Posterior cingulate gyrus (tissue), 11 donors: ENCODE measurements around the gene FANCE.

Experiments used
- DNase-seq, 10 donors: peaks; one replicate each; pipeline versions ENCODE4 v3.0.0 to v3.0.0-alpha.2; 2020 to 2021; ENCODE audit warnings: mixed read lengths in 3 of 10
- intact Hi-C: fragments of 100-400 bp; cut with DNase I; formaldehyde crosslinking; loops from one replicate; pipeline ENCODE4 v1.15.1; 2023

The FANCE gene, protein sequence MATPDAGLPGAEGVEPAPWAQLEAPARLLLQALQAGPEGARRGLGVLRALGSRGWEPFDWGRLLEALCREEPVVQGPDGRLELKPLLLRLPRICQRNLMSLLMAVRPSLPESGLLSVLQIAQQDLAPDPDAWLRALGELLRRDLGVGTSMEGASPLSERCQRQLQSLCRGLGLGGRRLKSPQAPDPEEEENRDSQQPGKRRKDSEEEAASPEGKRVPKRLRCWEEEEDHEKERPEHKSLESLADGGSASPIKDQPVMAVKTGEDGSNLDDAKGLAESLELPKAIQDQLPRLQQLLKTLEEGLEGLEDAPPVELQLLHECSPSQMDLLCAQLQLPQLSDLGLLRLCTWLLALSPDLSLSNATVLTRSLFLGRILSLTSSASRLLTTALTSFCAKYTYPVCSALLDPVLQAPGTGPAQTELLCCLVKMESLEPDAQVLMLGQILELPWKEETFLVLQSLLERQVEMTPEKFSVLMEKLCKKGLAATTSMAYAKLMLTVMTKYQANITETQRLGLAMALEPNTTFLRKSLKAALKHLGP

DNA sequence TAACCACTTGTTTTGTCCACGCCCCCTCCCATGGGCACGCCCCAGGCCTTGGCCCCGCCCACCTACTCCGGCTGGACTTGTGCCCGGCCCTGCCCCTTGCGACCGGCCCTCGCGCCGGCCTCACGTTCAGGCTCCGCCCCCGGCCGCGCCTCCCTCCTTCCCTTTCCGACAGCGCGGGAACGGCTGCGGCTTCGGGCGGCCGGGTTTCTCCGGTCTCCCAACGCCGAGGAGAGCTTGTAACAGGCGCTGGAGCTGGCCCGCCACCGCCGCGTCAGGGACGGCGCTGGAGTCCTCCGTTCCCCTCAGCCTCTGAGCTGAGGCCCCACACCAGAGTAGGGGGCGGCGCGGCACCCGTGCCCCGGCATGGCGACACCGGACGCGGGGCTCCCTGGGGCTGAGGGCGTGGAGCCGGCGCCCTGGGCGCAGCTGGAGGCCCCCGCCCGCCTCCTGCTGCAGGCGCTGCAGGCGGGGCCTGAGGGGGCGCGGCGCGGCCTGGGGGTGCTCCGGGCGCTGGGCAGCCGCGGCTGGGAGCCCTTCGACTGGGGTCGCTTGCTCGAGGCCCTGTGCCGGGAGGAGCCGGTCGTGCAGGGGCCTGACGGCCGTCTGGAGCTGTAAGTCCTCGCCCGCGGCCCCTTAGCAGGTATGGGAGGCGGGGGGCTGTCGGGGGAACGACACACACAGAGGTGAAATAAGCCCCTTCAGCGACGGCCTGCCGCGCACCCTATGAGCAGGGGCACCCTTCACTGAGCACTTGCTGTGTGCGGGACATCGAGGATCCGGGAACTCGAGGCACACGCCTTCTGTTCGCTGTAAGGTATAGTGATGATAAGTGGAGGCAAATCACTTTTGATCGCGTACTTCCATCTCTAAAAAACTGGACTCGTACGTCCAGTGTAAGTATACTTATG, at the start of gene FANCE:
Gene FANCE, plus strand, starts transcription at position 156 of the 908 bp plus-strand sequence. Its CDS starts 208 bp downstream, at position 364.
- peak; percentile 78 to 98 (median 92) for DNase-seq
- intact Hi-C loops, result loop anchor here (5.0 kb wide), 1 partner anchor 40 kb away; no protein-coding TSS in a partner anchor

DNA sequence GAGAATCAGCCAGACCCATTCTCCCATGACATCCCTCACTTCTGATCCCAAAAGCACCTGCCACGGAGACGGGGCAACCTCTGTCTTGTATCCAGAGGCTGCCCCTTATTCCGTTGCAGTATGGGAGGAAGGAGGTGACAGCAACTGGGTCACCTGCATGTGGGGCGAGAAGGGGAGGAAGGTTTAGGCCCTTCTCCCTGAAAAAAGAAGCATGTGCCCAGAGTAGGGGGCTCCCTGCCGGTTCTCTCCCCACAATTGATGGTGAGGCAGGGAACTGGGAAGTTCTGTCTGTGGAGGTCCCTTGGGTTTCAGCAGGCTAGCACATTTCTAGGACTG, 49.3 kb upstream of the FANCE start:
- peak in 2 of 10 donors; percentile 10 to 16 for DNase-seq
- intact Hi-C loops, result no loop called here

DNA sequence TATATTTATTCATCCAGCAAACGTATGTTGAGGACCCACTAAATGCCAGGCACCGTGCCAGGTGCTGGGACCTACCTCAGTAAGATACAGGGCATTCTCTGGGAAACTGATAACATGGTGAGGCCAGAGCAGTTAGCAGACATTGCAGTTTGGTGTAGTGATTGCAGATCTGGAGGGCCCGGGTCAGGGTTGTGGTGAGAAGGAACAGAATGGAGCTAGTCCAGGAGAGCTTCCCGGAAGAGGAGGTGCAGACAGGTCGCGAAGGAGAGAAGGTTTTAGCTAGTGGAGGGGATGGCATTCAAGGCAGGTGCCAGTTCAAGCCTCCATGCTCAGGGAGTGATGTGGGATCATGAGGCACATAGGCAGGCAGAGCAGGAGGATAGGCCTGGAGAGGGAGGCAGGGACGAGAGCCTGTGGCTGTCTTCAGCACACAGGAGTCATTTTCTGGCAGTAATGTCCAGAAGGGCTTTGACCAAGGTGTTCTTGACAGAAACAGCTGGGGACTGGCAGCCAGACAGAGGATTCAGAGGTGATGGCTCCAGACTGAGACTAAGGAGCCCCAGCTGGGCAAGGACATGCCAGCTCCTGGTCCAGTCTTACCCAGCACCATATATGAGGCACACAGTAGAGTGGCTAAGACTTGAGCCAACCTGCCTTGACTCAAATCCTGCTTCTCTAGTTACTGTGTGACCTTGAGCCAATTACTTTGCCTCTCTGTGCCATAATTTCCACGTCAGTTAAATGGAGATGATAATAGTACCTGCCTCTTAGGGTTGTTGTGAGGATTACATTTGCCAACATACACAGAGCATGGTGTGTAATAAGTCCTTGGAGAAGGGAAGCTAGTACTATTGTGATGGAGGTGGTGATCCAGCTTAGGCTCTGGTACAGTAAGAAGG, 48.3 kb upstream of the FANCE start:
- intact Hi-C loops, result no loop called here
- peak in 2 of 10 donors; percentile 55 to 63 for DNase-seq

DNA sequence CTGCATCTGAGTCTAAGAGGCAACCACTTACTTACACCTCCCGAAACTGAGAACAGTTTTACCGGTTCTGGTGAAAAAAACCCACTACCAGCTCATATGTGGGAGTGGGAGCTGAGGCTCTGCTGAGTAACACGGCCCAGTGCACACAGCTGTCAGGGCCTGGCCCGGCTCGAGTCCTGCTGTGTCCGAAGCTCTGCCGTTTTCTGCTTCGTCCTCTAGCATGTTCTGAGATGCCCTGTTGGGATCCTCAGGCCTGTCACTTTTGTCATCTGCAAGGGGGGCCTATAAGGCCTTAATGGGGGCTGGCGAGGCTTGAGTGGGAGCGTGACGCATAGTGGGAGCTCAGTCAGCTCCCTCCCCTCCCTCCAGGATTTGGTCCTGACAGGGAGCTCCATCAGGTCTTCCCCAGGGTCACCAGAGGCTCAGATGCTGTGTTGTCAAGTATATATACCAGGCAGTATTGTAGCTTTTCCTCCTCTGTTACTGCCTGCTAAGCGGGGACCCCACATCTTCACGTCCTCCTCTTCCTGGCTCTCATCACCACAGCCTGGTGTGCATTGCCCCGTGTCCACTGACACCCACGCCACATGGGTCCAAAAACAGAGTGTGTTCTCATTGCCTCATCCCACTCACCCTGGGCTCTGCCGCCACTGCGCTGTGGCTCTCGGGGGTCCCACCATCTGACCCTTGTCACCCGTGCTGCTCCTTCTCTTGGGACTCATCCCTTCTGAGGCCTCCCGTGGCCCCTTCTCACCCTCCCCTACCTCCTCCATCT, 45.2 kb upstream of the FANCE start:
- intact Hi-C loops, result no loop called here
- peak in 2 of 10 donors; percentile 74 to 78 for DNase-seq

DNA sequence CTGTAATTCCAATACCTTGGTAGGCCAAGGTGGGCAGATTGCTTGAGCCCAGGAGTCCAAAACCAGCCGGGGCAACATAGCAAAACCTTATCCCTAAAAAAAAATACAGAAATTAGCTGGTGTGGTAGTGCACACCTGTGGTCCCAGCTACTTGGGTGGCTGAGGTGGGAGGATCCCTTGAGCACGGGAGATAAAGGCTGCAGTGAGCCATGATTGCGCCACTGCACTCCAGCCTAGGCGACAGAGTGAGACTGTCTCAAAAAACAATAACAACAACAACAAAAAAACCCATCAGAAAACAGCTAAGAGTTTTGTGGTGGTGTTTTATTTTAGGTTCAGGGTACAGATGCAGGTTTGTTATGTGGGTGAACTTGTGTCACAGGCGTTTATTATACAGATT, 42.9 kb upstream of the FANCE start:
- DNase-seq, result no peak
- intact Hi-C loops, result no loop called here

DNA sequence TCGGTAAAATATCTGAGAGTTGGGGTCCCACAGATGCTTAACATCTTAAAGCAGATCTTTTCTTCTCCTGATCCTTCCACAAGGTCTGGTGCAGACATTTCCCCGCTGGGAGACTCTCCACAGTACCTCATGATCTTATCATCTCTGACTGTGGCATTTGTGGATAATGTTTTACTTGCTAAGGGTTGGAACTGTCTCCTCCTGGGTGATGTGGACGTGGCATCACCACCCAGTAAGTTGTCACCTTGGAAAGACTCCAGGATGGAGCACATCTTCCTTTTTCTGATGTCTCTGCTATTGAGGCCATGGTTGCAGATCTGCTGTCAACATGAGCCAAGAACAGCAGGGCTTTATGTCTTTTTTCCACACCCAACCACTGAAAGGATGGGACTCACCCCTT, 42.0 kb upstream of the FANCE start:
- intact Hi-C loops, result loop anchor here (5.0 kb wide), 1 partner anchor 42 kb away; the partner anchor contains the start of gene FANCE
- no peak for DNase-seq

DNA sequence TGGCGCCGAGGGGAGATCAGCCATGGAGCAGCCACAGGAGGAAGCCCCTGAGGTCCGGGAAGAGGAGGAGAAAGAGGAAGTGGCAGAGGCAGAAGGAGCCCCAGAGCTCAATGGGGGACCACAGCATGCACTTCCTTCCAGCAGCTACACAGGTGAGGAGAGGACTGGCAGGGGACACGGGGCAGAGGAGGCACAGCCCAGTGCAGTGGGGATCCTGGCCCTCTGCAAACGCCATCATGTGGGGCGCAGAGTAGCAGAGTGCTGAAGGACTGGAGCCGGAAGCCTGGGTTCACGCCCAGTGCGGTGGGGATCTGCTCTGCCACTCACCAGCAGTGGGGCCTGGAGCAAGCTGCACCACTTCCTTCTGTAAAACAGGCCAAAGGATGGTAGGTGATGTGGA, 41.1 kb upstream of the FANCE start:
- intact Hi-C loops, result loop anchor here (5.0 kb wide), 1 partner anchor 41 kb away; the partner anchor contains the start of gene FANCE
- DNase-seq, result no peak

DNA sequence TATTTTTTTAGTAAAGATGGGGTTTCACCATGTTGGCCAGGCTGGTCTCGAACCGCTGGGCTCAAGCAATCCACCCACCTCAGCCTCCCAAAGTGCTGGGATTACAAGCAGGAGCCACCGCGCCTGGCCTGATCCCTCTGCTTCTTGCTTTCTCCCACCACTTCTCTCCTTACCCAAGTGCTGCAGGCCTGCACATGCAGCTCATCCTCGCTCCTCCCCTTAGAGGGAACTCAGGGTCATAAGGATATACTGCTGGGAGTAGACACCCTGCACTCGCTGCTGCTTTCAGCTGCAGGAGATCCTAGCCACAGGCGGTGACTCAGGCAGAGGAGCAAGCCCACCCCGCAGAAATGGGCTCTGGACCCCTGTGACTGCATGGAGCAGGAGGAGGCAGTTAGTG, 40.0 kb upstream of the FANCE start:
- DNase-seq, result no peak
- intact Hi-C loops, result loop anchor here (5.0 kb wide), 1 partner anchor 40 kb away; the partner anchor contains the start of gene FANCE

DNA sequence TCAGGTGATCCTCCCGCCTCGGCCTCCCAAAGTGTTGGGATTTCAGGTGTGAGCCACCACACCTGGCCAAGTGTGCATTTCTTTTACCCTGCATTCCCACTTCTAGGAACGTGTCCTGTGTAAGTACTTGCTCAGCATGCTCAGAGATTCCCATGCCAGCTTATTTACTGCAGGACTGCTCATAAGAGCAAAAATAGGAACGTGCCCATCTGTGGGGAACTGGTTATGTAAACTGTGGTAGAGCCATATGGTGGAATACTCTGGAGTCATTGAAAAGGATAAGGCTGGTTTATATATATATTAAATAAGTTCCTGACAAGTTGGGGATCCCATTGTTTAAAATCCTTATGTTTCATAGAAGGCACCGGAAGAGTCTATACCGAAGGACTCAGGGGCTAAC, 38.2 kb upstream of the FANCE start:
- intact Hi-C loops, result loop anchor here (5.0 kb wide), 1 partner anchor 38 kb away; the partner anchor contains the start of gene FANCE
- DNase-seq, result peak in 1 of 10 donors; percentile 18

DNA sequence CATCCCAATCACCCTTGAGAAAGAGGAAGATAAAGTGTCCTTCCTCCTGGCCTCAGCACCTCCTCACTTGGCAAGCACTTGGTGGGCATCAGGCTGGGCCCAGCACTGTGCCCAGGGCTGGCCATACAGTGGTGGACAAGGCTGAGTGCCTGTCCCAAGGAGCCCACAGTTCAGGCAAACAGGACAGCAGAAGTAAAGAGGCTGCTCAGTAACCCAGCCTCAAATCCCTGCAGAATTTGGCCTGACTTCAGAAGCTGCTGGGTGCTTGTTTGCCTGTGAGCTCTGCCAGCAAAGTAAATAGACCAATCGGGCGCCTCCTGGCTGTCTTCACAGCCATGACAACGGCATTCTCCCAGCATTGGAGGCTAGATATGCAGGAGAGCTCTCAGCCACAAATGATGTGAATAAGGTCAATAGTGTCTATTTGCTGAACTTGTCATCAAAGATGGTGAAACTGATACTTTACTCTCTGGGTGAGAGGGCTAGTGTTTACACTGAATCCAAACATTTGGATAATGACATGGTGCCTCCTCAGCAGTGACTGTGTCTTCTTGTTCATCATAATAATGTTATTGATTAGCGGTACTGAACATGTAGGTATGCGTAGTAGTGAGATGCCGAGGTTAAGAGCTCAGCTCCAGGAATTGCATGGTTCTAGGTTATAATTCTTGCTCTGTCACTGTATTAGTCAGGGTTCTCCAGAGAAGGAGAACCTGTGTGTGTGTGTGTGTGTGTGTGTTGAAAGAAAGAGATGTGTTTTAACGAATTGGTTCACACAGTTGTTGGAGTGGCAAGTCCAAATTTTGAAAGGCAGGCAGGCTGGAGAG, 36.9 kb upstream of the FANCE start:
- intact Hi-C loops, result loop anchor here (1.0 to 5.0 kb wide), 2 partner anchors 52 to 73 kb away; partner anchors contain the start of genes PPARD and RPL10A
- DNase-seq, result peak; percentile 73 to 98 (median 87)

DNA sequence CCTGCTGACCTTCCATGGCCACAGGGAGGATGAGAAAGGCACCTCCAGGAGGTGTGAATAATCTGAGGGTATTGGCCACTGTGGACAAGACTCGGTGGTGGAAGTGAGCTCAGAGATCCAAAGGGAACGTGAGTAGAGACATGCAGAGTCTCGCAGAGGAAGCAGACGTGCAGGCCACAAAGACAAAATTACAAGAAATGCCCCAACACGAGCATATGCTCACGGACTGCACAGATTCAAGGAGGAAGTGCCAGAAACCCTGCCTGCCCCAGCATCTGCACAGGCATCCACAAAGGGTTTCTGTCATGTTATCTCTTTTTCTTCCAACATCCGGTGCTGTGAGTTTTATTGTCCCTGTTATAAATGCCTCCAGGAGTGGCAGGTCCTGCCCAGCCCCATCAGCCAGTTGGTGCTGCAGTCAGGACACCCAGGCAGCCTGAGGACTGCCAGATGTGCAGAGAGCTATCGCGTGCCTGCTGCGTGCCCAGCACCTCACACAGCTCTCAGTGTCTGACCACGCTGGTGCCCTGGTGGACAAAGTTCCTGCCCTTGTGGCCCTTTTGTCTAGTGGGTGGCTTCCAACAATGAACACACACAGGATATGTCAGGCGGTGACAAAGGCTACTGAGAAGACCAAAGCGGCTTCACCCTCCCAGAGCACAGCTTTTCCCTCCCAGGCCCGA, 34.0 kb upstream of the FANCE start:
- intact Hi-C loops, result loop anchor here (5.0 kb wide), 1 partner anchor 49 kb away; the partner anchor contains the start of gene RPL10A
- DNase-seq, result peak in 7 of 10 donors; percentile 28 to 92 (median 48)

DNA sequence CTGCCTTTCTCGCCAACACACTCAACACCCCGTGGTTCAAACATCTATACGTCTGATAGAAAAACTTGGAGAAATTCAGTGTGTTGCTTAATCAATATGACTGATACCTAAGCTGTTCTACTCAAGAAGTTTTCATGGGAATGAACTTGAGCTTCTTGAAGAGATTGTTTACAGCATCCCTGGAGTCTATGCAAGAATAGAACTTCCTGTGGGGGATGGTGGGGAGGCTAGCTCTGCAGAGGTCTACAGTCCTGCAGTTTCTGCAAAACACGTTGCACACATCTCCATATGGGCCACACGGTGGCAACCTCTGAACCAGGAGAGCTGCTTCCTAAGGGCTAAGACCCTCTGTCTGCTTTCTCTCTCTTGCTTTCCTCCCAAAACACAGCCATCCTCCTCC, 32.7 kb upstream of the FANCE start:
- intact Hi-C loops, result loop anchor here (5.0 kb wide), 1 partner anchor 48 kb away; the partner anchor contains the start of gene RPL10A
- DNase-seq, result no peak

DNA sequence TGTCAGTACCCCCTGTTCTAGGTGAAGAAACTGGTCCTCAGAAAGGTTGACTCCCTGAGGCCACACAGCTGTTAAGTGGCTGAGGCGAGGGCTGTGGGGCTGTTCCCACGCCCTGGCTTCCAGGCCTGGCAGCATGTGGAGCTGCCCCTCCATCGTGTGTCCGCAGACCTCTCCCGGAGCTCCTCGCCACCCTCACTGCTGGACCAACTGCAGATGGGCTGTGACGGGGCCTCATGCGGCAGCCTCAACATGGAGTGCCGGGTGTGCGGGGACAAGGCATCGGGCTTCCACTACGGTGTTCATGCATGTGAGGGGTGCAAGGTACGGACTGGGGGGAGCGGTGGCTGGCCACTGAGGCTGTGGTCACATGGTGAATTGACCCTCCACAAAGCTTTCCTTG, 32.2 kb upstream of the FANCE start:
- DNase-seq, result peak in 1 of 10 donors; percentile 55
- intact Hi-C loops, result loop anchor here (5.0 kb wide), 1 partner anchor 47 kb away; the partner anchor contains the start of gene RPL10A

DNA sequence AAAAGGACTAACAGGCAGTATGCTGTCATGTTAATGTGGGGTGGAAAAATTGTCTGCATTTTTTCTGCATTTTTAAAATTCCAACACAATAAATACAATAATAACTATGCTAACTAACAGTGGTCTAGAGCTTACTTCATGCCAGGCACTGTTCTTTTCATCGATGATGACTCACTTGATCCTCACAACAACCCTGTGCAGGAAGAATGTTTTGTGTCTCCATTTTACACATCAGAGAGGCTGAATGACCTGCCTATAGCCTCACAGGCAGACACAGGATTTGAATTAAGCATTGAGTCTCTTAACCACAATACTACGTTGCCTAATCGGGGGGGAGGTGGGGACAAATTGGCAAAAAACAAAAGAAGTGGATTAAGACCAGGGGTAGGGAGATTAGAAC, 26.9 kb upstream of the FANCE start:
- no peak for DNase-seq
- intact Hi-C loops, result no loop called here

DNA sequence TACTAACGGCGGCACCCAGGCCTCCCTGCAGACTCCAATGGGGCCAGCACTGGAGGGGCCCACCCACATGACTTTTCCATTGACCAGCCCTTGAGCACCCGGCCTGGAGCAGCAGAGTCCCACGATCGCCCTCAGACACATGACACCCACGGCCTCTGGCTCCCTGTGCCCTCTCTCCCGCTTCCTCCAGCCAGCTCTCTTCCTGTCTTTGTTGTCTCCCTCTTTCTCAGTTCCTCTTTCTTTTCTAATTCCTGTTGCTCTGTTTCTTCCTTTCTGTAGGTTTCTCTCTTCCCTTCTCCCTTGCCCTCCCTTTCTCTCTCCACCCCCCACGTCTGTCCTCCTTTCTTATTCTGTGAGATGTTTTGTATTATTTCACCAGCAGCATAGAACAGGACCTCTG, 26.1 kb upstream of the FANCE start:
- DNase-seq, result no peak
- intact Hi-C loops, result no loop called here

DNA sequence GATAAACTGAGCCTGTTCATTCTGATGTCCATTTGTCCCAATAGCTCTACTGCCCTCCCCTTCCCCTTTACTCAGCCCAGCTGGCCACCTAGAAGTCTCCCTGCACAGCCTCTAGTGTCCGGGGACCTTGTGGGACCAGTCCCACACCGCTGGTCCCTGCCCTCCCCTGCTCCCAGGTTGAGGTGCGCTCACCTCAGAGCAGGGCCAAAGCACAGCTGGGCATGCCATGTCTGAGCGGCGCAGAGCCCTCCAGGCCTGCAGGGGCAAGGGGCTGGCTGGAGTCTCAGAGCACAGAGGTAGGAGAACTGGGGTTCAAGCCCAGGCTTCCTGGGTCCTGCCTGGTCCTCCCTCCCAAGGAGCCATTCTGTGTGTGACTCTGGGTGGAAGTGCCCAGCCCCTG, 24.7 kb upstream of the FANCE start:
- intact Hi-C loops, result no loop called here
- no peak for DNase-seq

DNA sequence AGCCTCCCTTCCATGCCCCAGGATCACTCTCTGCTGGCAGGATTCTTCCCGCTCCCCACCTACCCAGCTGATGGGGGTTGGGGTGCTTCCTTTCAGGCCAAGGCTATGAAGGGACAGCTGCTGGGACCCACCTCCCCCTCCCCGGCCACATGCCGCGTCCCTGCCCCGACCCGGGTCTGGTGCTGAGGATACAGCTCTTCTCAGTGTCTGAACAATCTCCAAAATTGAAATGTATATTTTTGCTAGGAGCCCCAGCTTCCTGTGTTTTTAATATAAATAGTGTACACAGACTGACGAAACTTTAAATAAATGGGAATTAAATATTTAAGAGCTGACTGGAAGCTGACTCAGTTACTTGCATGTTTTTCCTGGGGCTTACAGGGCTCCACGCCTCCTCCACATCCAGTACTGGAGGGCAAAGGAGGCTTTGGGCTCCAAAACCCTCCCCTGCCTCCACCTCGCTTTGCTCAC, 24.3 kb upstream of the FANCE start:
- intact Hi-C loops, result no loop called here

More for the DNA sequence above, 24.3 kb upstream of the FANCE start:
- DNase-seq, result no peak
